Activated T-helper 1 cell treated with anti-CD3 and anti-CD28 coated beads, Interleukin-12 subunit alpha, Interleukin-12 subunit beta, Interleukin-2, Interleukin-4 antibody, amounts not matched to agents 30 ng/mL and 10 ng/mL and 1 ng/mL, durations not matched to agents 14 hours and 24 hours and 36 hours (primary cell): ENCODE results near the gene NRM. TPM values are rescaled to one million over a fixed set of nuclear protein-coding genes. Genes with fewer than 3 reads are reported as not detected.
A peak's percentile ranks its signal among the peaks of the same experiment; 100 is the strongest.

Experiments used
- DNase-seq: peaks from one replicate; pipeline ENCODE4 v3.0.0; 2021; ENCODE audit warnings: low spot score
- H3K27ac Mint-ChIP-seq: one replicate; pipeline ENCODE4 v1.8.0; 2021; ENCODE audit warnings: mild to moderate bottlenecking, mixed read lengths
- H3K27me3 Mint-ChIP-seq: one replicate; pipeline ENCODE4 v1.8.0; 2022; ENCODE audit warnings: mild to moderate bottlenecking, moderate library complexity, mixed read lengths; ENCODE audit not compliant: insufficient read depth
- H3K36me3 Mint-ChIP-seq: one replicate; pipeline ENCODE4 v1.8.0; 2021; ENCODE audit warnings: low read depth, mixed read lengths
- H3K4me1 Mint-ChIP-seq: one replicate; pipeline ENCODE4 v1.8.0; 2021; ENCODE audit warnings: low read depth, mixed read lengths
- H3K4me3 Mint-ChIP-seq: one replicate; pipeline ENCODE4 v1.8.0; 2021; ENCODE audit warnings: mild to moderate bottlenecking, moderate library complexity, mixed read lengths
- H3K9me3 Mint-ChIP-seq: one replicate; pipeline ENCODE4 v1.8.0; 2021; ENCODE audit warnings: mixed read lengths
- intact Hi-C: fragments of 100-400 bp; cut with micrococcal nuclease; formaldehyde crosslinking; loops from one replicate; pipeline ENCODE4 v1.15.1; 2024
- total RNA-seq: library from RNA; stranded (reverse); gene quantifications from 2 replicates; pipeline ENCODE4 v1.2.3, GENCODE V29; 2022

Gene NRM, protein sequence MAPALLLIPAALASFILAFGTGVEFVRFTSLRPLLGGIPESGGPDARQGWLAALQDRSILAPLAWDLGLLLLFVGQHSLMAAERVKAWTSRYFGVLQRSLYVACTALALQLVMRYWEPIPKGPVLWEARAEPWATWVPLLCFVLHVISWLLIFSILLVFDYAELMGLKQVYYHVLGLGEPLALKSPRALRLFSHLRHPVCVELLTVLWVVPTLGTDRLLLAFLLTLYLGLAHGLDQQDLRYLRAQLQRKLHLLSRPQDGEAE
- total RNA-seq, result 15.5 and 15.9 TPM in 2 replicates

- intact Hi-C loops, result loop anchor here (1.0 kb wide), 3 partner anchors 8 to 218 kb away; partner anchors contain the start of gene GTF2H4
- Mint-ChIP-seq H3K36me3 (peaks cover 9% of the 10 kb centered on the region), H3K27ac (peak within 1 kb of the TSS; percentile 90), H3K9me3 (no peaks in the 10 kb centered on the region), H3K27me3 (peaks cover 2% of the 10 kb centered on the region), H3K4me3 (peak within 1 kb of the TSS; percentile 94), H3K4me1 (peaks cover 41% of the 10 kb centered on the region)
- DNase-seq, result peak; percentile 66
Observed at GRCh38 chr6:30690403-30691207, at the start of gene NRM. NRM (minus strand) TSS chr6:30690984; CDS start chr6:30690974, 10 bp downstream.

DNA sequence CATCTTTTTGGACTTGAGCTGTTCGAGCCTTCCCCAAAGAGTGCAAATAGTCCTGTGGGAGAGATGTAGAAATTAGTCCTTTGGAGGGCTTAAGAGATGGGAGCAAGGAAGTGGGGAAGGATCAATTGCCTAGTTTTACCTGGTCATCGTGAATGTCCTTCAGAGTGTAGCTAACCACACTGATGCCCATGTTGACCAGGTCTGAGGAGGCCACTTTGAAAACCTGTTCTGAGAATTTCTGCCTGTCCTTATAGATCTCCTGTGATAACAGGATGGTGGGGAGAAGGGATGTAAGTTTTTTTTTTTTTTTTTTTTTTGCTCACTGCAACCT, 49.7 kb upstream of the NRM start:
- Mint-ChIP-seq H3K27me3 (peaks cover 4% of the 10 kb centered on the region), H3K4me1 (peaks cover 72% of the 10 kb centered on the region), H3K4me3 (peak overlapping the region; percentile 97), H3K36me3 (peaks cover 70% of the 10 kb centered on the region), H3K9me3 (no peaks in the 10 kb centered on the region), H3K27ac (peak overlapping the region; percentile 89)
- no peak for DNase-seq
- intact Hi-C loops, result no loop called here

DNA sequence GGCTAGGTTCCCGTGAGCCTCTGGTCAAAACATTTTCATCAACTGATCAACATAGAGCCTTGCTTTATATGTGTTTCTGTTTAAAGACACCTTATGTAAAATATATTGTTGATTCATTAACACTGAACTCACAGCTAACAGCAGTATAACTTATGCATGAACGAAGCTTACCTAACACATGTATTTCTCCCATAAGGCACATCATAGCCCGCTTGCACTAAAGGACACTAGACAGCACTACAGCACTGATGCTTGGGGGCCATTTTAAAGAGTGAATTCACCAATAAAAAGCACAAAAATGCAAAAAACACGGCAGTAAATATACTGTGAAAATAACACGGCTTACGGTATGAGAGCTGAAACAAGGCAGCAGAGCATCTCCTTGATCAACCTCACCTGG, 47.7 kb upstream of the NRM start:
- H3K4me3 Mint-ChIP-seq, result peak overlapping the region; percentile 41
- H3K27ac Mint-ChIP-seq, result peak overlapping the region; percentile 20
- no peaks in the 10 kb centered on the region for H3K9me3 Mint-ChIP-seq

GRCh38 chr6:30735668-30736314, 45.0 kb upstream of the NRM start:
- peaks cover 66% of the 10 kb centered on the region for H3K36me3 Mint-ChIP-seq
- intact Hi-C loops, result loop anchor here (1.0 to 5.0 kb wide), 6 partner anchors 9 to 352 kb away; partner anchors contain the start of genes IER3, MRPS18B, PPP1R10 and TUBB
- no peak for DNase-seq
- peak overlapping the region; percentile 88 for H3K4me3 Mint-ChIP-seq
- no peaks in the 10 kb centered on the region for H3K9me3 Mint-ChIP-seq
- peak overlapping the region; percentile 90 for H3K27ac Mint-ChIP-seq
- no peaks in the 10 kb centered on the region for H3K27me3 Mint-ChIP-seq
- peaks cover 79% of the 10 kb centered on the region for H3K4me1 Mint-ChIP-seq

More for the DNA sequence above, 47.7 kb upstream of the NRM start:
- intact Hi-C loops, result loop anchor here (5.0 kb wide), 3 partner anchors 121 to 349 kb away; partner anchors contain the start of genes MRPS18B and PPP1R10
- H3K4me1 Mint-ChIP-seq, result peaks cover 72% of the 10 kb centered on the region
- H3K36me3 Mint-ChIP-seq, result peaks cover 73% of the 10 kb centered on the region
- no peaks in the 10 kb centered on the region for H3K27me3 Mint-ChIP-seq
- no peak for DNase-seq

GRCh38 chr6:30732237-30732943, 41.6 kb upstream of the NRM start:
- no peak for DNase-seq
- Mint-ChIP-seq H3K9me3 (no peaks in the 10 kb centered on the region), H3K27me3 (no peaks in the 10 kb centered on the region), H3K27ac (peak overlapping the region; percentile 41), H3K4me1 (peaks cover 59% of the 10 kb centered on the region), H3K36me3 (peaks cover 55% of the 10 kb centered on the region), H3K4me3 (peak overlapping the region; percentile 12)
- intact Hi-C loops, result no loop called here

- intact Hi-C loops, result loop anchor here (1.0 kb wide), 1 partner anchor 9 kb away; no protein-coding TSS in a partner anchor
- Mint-ChIP-seq H3K4me3 (peak overlapping the region; percentile 19), H3K9me3 (no peaks in the 10 kb centered on the region), H3K27me3 (no peaks in the 10 kb centered on the region), H3K4me1 (peaks cover 51% of the 10 kb centered on the region), H3K36me3 (peaks cover 57% of the 10 kb centered on the region), H3K27ac (peak overlapping the region; percentile 55)
- DNase-seq, result peak; percentile 79
Observed at GRCh38 chr6:30730601-30731435, 40.0 kb upstream of the NRM start.

DNA sequence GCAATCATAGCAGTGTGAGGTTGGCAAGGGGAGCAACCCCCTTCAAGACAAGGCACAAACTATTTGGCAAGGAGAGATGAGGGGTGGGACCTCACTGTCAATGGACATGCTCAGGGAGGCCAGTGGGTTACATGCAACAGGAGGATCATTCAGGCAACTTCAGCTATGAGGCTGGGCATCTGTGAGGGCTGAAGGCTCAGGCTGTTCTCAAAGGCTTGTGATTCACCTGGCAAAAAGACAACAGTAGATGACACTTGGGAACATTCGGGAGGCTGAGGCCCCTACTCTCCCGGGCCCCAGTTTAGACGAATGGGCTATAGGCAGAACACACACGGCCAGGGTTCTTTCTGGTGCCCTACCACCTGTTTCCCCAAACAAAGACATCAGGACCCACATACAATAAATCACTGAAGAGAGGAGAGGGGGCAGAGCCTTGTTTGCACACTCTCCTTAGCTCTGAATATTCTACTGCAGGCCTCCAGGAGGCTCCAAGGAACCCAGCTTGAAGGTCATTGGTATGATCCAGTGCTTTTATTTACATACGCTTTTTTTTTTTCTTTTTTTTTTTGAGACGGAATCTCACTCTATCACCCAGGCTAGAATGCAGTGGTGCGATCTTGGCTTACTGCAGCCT, 37.3 kb upstream of the NRM start:
- H3K4me1 Mint-ChIP-seq, result peaks cover 64% of the 10 kb centered on the region

DNA sequence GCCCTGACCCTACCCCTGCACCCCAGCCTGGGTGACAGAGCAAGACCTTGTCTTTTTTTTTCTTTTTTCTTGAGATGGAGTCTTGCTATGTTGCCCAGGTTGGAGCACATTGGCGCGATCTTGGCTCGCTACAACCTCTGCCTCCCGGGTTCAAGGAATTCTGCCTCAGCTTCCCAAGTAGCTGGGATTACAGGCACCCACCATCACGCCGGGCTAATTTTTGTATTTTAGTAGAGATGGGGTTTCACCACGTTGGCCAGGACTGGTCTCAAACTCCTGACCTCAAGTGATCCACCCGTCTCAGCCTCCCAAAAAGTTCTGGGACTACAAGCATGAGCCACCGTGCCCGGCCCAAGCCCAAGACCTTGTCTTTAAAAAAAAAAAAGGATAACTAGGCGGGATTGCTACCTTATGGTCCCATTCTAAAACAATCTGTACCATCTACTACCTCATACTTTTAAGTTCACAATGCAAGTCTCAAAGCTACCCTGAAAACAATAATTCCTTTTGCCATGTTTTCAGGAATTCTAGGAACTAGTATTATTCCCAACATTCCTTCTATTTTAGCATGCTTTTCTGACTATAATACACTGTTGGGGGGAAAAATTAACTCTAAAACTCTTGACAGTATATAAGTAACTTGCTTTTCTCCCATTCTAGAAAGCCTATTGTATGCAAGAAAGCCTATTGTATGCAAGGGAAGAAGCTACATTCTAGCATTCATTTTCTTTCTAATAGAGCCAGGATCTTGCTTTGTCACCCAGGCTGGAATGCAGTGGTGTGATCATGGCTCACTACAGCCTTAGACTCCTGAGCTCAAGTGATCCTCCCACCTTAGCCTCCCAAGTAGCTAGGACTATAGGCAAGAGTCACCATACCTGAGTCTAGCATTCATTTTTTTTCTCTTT, 36.0 kb upstream of the NRM start:
- H3K36me3 Mint-ChIP-seq, result peaks cover 69% of the 10 kb centered on the region
- intact Hi-C loops, result no loop called here
- H3K27ac Mint-ChIP-seq, result peak overlapping the region; percentile 34
- no peaks in the 10 kb centered on the region for H3K9me3 Mint-ChIP-seq
- H3K4me1 Mint-ChIP-seq, result peaks cover 60% of the 10 kb centered on the region
- H3K4me3 Mint-ChIP-seq, result no peak overlapping the region
- H3K27me3 Mint-ChIP-seq, result no peaks in the 10 kb centered on the region
- DNase-seq, result no peak

More for the DNA sequence above, 37.3 kb upstream of the NRM start:
- H3K9me3 Mint-ChIP-seq, result no peaks in the 10 kb centered on the region
- intact Hi-C loops, result no loop called here
- H3K36me3 Mint-ChIP-seq, result peaks cover 66% of the 10 kb centered on the region
- no peak for DNase-seq
- H3K27ac Mint-ChIP-seq, result peak overlapping the region; percentile 72
- H3K4me3 Mint-ChIP-seq, result no peak overlapping the region
- no peaks in the 10 kb centered on the region for H3K27me3 Mint-ChIP-seq

- Mint-ChIP-seq H3K4me3 (peak overlapping the region; percentile 33), H3K27me3 (no peaks in the 10 kb centered on the region), H3K27ac (no peak overlapping the region), H3K4me1 (peaks cover 52% of the 10 kb centered on the region), H3K9me3 (no peaks in the 10 kb centered on the region), H3K36me3 (peaks cover 70% of the 10 kb centered on the region)
- intact Hi-C loops, result loop anchor here (1.0 kb wide), 1 partner anchor 9 kb away; no protein-coding TSS in a partner anchor
- no peak for DNase-seq
Observed at GRCh38 chr6:30725713-30726505, 35.1 kb upstream of the NRM start.
